Loucy (cell line): ENCODE results near the gene ADAMTS19.

ENCODE experiments used
- H2AFZ ChIP-seq: fragments of 200-600 bp; sonication (generic); 2 replicates; pipeline ENCODE4 v1.6.0; 2016; ENCODE audit warnings: antibody characterized with exemption, mild to moderate bottlenecking, low read length, moderate library complexity
- H3F3A ChIP-seq: fragments of 200-600 bp; 2 replicates; pipeline ENCODE4 v1.6.0; 2016; ENCODE audit warnings: antibody characterized with exemption, low read depth, mild to moderate bottlenecking
- H3K27me3 ChIP-seq: fragments of 200-600 bp; sonication (generic); 2 replicates; pipeline ENCODE4 v1.6.1; 2014; ENCODE audit warnings: low read length, mild to moderate bottlenecking; ENCODE audit not compliant: insufficient read depth, poor library complexity, severe bottlenecking
- H3K36me3 ChIP-seq: fragments of 200-600 bp; sonication (generic); 2 replicates; pipeline ENCODE4 v1.6.1; 2016; ENCODE audit warnings: low read length; ENCODE audit not compliant: insufficient read depth
- H3K4me1 ChIP-seq: fragments of 200-600 bp; sonication (generic); 2 replicates; pipeline ENCODE4 v1.5.1; 2014; ENCODE audit warnings: low read length, mild to moderate bottlenecking; ENCODE audit not compliant: insufficient read depth, poor library complexity, severe bottlenecking
- H3K4me2 ChIP-seq: fragments of 200-600 bp; sonication (generic); 2 replicates; pipeline ENCODE4 v1.6.0; 2014; ENCODE audit warnings: antibody characterized with exemption, low read length, low read depth, mild to moderate bottlenecking; ENCODE audit not compliant: poor library complexity, severe bottlenecking
- H3K4me3 ChIP-seq: fragments of 200-600 bp; sonication (generic); 2 replicates; pipeline ENCODE4 v1.5.1; 2014; ENCODE audit warnings: low read length, mild to moderate bottlenecking, mixed read lengths; ENCODE audit not compliant: poor library complexity, severe bottlenecking
- H3K79me2 ChIP-seq: fragments of 200-600 bp; sonication (generic); 2 replicates; pipeline ENCODE4 v1.6.1; 2014; ENCODE audit warnings: low read length; ENCODE audit not compliant: insufficient read depth
- H3K9ac ChIP-seq: fragments of 200-600 bp; sonication (generic); 2 replicates; pipeline ENCODE4 v1.6.0; 2014; ENCODE audit warnings: mild to moderate bottlenecking, low read depth, low read length, moderate library complexity; ENCODE audit not compliant: poor library complexity, severe bottlenecking
- H3K9me2 ChIP-seq: fragments of 200-600 bp; sonication (generic); replicated peaks from 2 replicates; pipeline ENCODE4 v1.6.1; 2016; ENCODE audit warnings: low read depth, low read length, mixed read lengths
- H3K9me3 ChIP-seq: fragments of 200-600 bp; sonication (generic); 2 replicates; pipeline ENCODE4 v1.6.1; 2014; ENCODE audit warnings: mild to moderate bottlenecking, antibody characterized with exemption, low read length, low read depth; ENCODE audit not compliant: insufficient read depth
- H4K20me1 ChIP-seq: fragments of 200-600 bp; sonication (generic); 2 replicates; pipeline ENCODE4 v1.6.0; 2014; ENCODE audit warnings: antibody characterized with exemption, low read length, mild to moderate bottlenecking; ENCODE audit not compliant: insufficient read depth, poor library complexity, severe bottlenecking
- CTCF ChIP-seq: fragments of 200-600 bp; sonication (generic); conservative IDR thresholded peaks from 2 replicates; pipeline ENCODE4 v1.5.1; 2014; ENCODE audit warnings: mild to moderate bottlenecking, antibody characterized with exemption, low read length
- EZH2phosphoT487 ChIP-seq: fragments of 200-600 bp; IDR thresholded peaks from 2 replicates; pipeline ENCODE4 v1.6.1; 2018; ENCODE audit warnings: antibody characterized with exemption, mild to moderate bottlenecking, moderate library complexity, borderline replicate concordance

Gene ADAMTS19

GRCh38 chr5:129653057-129653375 is 192.9 kb downstream of the ADAMTS19 start:
- Histone ChIP-seq H4K20me1 (no peaks in the 10 kb centered on the region), H3K4me1 (no peaks in the 10 kb centered on the region), H3K27me3 (no peaks in the 10 kb centered on the region), H3K79me2 (no peaks in the 10 kb centered on the region), H2AFZ (no peak overlapping the region), H3K4me3 (no peak overlapping the region), H3K9ac (no peak overlapping the region), H3K9me3 (no peaks in the 10 kb centered on the region), H3F3A (no peaks in the 10 kb centered on the region), H3K9me2 (no peaks in the 10 kb centered on the region), H3K4me2 (no peak overlapping the region), H3K36me3 (no peaks in the 10 kb centered on the region)
- TF ChIP-seq EZH2phosphoT487 (no peak), CTCF (no peak)

- Histone ChIP-seq H3K27me3 (no peaks in the 10 kb centered on the region), H2AFZ (no peak overlapping the region), H3K9me3 (no peaks in the 10 kb centered on the region), H3K79me2 (no peaks in the 10 kb centered on the region), H3K9me2 (no peaks in the 10 kb centered on the region), H3K4me2 (no peak overlapping the region), H3K4me3 (no peak overlapping the region), H4K20me1 (no peaks in the 10 kb centered on the region), H3F3A (no peaks in the 10 kb centered on the region), H3K36me3 (no peaks in the 10 kb centered on the region), H3K9ac (no peak overlapping the region), H3K4me1 (no peaks in the 10 kb centered on the region)
- no peak for TF ChIP-seq CTCF
- no peak for TF ChIP-seq EZH2phosphoT487
Observed at GRCh38 chr5:129653442-129653841, 193.3 kb downstream of the ADAMTS19 start.

GRCh38 chr5:129656952-129657351 is 196.9 kb downstream of the ADAMTS19 start:
- Histone ChIP-seq H3K27me3 (no peaks in the 10 kb centered on the region), H3K9me3 (no peaks in the 10 kb centered on the region), H3K4me1 (no peaks in the 10 kb centered on the region), H2AFZ (no peak overlapping the region), H3K4me3 (no peak overlapping the region), H3F3A (no peaks in the 10 kb centered on the region), H3K9me2 (no peaks in the 10 kb centered on the region), H4K20me1 (no peaks in the 10 kb centered on the region), H3K79me2 (no peaks in the 10 kb centered on the region), H3K4me2 (no peak overlapping the region), H3K9ac (no peak overlapping the region), H3K36me3 (no peaks in the 10 kb centered on the region)
- TF ChIP-seq CTCF (no peak), EZH2phosphoT487 (no peak)
